ENCODE data around the gene TNS1.
A peak's percentile ranks its signal among the peaks of the same experiment; 100 is the strongest.

The TNS1 gene

DNA sequence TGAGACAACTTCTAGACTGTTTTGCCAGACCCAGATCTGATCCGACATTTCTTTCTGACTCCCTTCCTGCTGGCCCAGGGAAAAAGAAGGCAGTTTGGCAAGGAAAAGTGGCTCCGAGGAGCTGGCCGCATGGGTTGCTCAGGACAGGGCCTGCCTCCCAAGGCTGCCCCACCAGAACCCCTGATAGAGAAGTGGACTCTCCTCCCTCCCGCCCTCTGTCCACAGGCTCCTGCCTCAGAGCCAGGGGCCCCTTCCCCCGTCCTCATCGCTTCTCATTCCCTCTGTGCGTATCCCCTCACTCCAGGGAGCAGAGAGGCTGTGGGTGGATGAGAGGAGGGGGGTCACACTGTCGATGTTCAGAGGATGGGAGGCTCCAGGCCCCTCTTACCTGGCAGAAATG is 110.2 kb downstream of the TNS1 start:
- no peak for DNase-seq

DNA sequence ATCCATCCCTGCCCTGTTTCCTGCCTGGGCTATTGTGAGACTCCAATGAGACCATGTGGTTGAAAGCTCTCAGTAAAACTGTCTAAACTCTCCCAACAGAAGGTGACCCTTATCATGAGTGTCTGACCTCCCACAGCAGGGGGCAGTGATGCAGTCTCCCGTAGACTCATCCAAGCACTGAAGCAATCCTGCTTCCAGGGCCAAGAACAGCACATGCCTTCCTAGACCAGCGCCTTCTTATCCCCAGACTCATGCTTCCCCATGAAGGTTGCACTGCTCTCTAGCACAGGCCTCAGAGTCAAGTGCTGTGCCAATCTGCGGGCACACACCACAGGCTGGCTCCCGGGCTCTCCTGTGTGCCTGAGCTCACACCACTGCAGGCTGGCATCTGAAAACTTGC is 112.3 kb downstream of the TNS1 start:
- peak in 1 of 2 experiments; percentile 3 for DNase-seq

DNA sequence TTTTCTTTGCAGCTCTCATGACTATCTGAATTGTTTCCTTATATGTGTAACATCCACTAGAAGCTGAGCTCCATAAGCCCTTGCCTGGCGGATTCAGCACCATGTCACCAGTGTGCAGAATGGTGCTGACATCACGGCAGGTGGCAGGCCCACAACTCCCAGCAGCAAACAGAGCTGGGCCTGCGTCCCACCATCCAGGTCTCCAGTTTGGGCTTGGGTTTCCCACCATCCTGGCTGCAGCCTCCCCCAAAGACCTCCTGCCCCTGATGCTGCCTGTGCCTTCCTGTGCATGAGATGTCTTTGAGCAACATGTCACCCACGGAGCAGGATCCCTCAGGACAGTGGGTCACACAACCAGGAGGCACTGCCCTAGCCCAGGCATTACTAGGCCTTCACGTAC is 113.1 kb downstream of the TNS1 start:
- no peak for DNase-seq

DNA sequence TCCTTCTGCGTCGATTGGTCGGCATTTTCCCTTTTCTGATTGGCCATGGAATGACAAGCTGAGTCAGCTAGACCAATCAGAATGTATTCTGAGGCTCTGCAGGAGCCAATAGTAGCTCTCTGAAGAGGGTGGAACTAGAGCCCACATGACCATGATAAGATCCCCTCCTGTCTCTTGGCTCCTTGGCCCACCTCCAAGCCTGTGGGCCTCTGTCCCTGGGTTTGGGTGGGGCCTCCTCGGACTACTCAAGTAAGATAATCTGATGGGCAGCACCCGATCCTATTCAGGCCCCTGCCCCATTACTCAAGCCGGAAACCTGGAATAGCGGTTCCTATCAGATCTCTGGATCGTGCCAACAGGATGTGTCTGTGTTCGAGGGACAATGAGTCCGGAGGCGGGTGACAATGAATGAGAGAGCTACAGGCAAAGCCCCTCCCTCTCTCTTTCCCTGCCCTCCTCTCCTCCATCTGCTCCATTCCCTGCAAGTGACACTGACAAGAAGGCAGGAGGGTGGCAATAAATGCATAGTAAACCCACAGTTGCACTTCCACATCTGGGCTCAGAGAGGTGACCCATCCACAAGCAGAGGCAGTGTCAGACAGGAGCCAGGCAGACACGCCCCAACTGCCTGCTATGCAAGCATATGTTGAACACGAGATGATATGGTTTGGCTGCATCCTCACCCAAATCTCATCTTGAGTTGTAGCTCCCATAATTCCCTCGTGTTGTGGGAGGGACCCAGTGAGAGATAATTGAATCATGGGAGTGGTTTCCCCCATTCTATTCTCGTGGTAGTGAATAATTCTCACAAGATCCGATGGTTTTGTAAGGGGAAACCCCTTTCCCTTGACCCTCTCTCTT is 114.7 kb downstream of the TNS1 start:
- DNase-seq = no peak

DNA sequence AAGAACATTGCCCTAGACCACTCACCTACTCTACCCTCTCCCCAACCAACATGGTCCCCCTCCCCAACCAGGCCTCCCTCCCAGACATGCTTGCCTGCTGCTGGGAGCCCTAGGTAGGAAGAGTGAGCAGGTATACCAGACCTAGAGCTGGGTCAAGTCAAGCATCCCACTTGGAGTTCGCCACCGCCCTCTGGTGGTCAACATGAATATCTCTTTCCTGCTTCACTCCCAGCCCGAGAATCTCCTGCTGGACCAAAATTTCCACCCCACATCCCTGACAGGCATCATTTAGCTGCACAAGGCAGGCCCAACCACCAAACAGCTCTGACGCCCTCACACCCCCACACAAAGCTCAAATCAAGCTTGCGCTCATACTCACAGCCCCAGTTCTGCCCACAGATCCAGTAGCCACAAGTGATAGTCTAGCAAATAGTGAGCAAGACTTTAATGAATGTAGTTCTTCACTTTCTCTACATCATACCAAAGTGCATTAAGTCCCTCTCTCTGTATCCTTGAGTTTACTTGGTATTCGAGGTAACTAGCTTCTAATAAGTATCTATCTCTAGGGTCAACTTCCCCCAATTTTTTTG is 116.0 kb downstream of the TNS1 start:
- peak; percentile 59 to 63 for DNase-seq

DNA sequence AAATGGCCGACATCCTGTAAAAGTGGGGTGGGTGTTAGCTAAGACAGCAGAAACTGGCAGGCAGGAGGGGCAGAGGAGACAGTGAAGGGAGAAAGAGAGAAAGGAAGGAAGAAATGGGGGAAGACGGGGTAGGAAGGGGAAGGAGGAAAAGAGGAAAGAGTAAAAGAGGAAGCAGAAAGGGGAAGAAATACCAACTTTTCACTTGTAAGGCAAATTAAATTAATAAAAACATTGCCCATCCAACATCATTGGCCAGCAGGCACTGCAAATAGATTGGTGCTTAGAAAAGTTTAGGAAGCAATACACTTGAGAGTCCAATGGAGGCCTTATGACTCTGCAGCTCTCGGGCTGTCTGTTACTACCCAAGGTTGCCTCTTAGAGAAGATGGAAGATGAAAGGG is 116.7 kb downstream of the TNS1 start:
- DNase-seq = no peak

DNA sequence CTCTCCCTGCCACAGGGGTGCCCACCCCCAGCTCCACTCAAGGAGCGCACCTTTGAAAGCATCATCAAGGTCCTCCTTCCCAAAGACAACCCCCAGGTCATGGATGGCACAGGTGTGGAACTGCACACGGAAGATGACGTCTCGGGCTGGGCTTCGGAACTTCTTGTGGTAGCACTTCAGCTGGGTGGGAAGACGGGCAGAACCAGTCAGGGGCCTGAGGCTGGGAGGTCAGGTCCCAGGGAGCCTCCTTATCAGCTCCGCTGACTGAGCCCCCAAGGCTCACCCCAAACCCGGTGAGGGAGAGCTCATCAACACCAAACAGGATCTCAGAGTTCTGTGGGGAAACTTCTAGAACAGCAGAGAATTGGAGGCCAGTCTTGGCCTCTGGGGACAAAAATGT is 117.8 kb downstream of the TNS1 start:
- DNase-seq = no peak

DNA sequence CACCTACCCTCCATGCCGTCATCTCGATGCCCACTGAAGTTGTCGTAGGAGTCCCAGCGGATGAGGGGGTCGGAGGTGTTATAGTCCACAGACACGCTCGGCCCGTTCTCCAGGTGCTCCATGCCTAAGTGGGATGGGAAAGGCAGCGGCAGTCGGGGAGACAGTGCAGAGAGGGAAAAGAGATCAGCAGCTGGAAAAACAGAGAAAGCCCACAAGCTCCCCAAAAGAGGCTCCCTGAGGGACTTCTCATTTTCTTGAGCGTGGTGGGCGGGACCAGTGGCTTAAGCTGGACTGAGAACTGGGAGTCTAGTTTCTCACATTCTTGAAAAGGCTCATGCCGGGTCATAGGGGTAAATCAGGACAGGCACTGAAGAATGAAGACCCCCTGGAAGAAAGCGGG is 121.9 kb downstream of the TNS1 start:
- DNase-seq = no peak

DNA sequence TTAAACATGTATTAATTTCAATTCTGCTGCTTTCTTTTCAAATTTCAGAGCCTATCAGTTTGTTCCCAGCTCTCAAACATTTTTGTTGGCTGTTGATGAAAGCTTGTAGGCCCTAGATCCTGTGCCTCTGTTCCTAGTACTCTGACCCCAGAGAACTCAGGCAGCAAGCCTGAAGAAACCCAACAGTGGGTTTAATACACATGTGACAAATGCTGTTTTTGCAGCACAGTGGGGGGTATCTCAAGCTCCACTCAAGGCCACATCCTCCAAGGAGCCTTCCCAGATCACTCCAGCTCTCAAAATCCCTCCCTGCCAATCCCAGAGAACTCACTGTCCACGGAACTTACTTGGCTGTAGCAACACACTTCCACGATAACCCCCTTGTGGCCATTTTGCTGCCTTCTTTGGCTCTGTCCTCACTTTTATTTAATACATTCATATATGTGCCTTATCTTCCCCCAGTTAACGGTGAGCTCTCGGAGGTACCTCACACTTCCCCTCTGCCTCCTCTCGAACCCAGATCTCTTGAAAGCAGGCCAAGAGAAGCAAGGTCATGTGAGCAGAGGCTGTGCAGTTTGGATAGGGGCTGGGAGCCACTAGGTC is 122.4 kb downstream of the TNS1 start:
- DNase-seq = no peak

DNA sequence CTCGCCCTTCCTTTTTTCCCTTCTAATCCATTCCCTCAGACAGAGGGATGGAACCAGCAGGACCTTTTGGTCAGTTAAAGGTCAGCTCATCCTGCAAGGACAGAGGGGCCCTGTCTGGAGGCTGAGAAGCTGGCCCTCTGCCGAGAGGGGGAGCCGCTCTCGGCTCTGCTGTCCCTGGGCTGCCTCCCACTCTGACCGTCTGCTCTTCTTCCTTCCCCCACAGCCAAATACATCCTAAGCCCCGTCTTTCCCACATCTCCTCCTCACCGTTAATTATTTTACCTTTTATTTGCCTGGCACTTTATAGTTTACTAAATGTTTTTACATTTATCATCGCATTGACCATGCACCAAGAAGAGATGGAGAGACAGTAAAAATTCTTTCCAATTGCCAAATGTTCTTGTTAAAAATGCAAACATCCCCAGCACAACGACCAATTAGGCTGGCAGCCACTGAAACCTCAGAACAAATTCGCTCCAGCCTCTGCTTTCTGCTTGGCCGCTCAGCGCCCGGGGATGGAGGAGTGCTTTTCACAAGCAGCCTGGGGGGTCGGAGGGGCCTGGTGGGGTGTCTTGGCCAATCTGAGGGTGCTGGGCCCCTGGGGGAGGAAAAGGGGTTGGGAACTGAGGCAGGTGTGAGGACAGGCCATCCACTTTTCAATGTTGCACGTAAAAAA is 123.7 kb downstream of the TNS1 start:
- no peak for DNase-seq

DNA sequence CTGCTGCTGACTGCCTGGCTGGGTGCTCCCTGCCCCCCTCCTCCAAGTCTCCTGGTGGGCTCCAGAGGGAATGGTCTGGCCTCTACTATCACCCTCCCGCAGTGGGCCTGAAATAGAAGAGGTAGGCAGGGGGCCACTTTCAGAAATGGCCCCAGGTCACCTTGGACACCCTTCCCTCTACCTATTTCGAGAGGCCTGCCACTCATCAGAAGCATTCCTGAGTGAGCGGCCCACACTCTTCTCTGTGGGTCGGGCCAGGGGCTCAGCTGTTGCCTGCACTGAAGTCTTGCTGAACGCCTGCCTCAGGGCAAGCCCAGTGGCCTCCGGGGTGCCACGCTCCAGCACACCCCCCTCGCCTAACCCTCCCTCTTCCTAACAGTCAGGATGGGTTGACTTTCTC is 124.9 kb downstream of the TNS1 start:
- DNase-seq = no peak

DNA sequence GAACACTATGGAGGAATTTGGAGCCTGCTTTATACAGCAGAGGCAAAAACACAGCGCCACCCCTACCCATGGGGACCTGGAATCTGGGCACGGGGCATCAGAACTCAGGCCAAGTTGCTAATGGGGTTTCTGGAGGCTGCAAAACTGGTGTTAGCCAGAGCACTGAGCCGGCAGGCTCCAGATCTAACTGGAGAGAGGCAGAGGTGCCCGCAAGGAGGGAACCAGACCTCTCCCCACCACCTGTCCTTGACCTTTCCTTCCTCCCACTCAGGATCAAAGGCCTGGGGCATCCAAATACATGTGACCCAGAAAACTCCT is 126.6 kb downstream of the TNS1 start:
- DNase-seq = no peak

DNA sequence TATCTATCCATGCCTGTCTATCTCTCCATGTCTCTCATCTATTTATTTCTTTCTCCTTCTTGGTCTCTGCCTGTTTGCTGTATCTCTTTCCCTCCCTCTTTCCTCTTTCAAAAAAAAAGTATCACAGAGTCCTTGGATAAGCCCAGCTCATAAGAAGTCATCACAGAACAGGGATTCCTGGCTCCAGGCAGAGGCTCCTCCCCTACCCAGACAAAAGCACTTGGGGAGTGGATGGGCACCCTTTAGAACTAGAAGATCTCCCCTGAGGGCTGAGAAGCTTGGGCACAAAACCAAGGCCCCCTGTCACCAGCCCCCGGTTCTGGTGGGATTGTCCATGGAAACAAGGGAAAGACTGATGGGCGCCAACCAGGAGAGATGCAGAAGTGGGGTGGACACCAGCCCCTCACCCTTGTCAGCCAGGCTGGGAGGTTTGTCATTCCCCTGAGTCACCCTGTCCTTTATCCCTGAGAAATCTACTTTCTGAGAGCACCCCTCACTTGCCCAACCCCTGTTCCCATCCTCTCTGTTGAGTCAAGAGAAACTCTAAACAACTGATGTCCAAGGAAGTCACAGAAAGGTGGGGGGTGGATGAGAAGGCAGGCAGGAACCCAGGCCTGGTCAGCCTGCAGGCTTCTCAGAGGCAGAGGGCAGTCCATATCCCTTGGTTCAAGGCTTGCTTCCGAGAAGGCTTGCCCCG is 127.1 kb downstream of the TNS1 start:
- no peak for DNase-seq

DNA sequence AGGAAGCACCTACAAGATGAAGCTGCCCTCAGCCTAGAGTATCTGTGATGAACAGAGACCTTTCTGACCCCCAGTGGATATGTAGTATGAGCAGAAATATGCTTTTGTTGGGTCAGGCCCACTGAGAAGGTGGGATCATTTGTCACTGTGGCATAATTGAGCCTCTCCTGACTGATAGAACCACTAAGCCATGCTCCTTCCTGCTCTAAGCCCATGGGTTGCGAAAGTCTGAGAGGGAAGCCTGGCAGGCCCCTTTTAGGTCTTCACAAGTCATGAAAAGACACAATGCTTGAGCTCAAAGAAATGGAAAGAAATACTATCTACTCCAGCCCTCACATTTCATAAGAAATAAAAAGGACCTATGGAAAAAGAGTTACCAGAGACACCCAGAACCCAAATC is 127.7 kb downstream of the TNS1 start:
- no peak for DNase-seq

DNA sequence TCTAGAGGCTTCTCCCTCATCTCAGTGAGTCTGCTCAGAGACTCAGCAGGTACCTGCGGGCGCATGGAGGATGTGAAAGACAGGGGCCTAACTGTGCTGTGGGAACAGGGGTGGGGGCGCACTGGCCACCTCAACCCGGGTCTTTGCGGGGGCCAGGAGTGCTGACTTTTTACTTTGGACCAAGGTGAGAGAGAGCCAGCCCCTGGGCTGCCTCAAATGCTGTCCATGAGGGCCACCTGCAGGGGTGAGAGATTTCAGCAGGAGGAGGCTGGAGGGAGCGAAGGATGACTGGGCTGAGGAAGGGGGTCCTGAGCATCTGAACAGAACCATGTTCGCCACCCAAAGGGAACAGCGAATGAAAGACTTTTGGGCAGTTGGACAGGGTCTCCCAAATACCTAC is 129.4 kb downstream of the TNS1 start:
- no peak for DNase-seq

DNA sequence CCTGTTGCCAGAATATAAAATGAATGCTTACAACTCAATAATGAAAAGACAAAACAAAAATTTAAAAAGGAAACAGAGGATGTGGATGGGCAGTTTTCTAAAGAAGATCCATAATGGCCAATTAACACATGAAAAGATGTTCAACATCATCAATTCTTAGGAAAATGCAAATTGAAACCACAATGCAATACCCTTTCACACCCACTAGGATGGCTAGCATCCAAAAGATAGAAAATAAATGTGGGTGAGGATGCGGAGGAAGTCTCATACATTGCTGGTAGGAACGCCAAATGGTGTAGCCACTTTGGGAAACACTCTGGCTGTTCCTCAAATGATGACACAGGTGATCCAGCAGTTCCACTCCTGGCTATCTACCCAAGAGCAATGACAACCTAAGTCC is 130.5 kb downstream of the TNS1 start:
- DNase-seq = no peak

DNA sequence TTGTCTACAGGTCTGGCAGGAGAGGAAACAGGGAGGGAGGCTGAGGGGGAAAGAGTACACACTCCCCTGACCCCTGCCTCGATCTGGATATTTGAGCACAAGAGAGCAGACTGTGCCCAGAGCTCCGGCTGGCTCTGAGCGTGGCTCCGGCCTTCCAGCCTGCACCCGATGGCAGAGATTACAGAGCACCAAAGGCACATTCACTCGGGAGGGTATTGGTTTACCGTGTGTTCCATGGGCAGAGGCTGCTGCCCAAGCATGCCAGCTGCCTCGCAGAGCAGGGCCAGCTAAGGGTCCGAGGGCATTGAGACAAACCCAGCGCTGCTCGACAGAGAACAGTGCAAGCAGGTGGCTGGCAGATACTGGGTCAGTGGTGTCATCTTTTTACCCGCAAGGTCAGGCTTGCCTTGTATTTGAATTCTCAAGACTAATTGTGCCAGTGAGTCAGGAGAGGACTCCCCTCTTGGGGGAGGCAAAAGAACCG is 132.2 kb downstream of the TNS1 start:
- no peak for DNase-seq

DNA sequence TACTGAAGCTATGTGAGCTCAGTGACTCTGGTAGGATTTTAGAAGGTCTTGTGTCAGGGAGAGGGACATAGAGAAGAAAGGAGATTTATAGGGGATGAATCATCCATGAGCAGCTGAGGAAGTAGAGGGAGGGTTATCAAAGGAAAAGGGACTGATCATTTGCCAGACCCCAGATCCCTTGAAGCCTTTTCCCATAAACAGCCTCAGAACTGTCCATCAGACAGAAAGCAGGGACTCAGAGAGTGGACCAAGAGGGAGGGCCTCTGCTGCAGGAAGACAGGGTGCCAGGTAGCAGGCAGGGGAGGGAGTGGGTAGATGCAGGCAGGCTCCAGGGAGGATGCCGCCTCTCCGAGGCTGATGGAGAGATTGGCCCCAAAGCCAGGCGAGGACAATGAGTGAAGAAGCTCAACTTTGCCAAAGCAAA is 133.9 kb downstream of the TNS1 start:
- no peak for DNase-seq

DNA sequence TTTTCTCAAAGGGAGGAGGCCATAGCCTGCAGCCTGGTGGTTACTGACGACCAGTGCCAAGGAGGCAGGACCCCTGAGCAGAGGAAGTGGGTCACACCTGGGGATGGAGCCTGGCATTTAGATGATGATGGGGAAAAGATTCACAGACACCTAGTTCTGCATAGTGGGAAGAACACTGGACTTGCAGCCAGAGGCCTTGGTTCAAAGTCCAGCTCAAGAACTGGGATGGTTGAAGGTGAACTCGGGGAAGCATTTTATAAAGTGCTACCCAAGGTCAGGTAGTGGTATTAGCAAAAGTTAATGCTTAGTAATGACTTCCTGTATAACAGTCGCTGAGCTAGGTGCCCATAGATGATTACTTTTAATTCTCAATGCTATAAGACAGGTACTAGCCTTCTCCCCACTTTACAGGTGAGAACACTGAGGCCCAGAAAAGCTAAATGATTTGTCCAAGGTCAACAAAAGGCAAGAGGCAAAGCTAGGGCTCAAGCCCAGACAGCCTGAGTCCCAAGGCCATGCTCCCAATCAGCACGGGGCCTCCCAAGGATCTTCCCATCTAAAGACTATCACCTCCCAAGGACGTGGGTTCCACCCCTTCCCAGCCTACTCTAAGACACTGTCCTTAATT is 134.4 kb downstream of the TNS1 start:
- DNase-seq = no peak

DNA sequence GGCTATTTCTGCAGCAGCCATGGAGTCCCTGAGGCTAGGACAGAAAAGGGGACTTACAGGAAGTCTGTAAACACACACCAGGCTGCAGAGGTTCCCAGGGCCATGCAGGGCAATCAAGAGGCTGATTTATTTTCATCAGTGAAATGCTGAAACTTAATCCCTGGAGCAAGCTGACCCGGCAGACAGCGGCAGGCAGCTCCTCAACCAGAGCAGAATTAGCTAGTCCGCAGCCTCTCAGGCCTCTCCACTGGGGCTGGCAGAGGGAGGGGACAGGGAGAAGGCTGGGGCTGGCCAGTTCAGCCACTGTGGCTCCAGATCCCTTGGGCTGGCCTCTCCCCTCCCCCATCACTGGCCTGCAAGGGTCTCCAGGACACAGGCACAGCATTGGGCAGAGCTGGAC is 136.3 kb downstream of the TNS1 start:
- no peak for DNase-seq

DNA sequence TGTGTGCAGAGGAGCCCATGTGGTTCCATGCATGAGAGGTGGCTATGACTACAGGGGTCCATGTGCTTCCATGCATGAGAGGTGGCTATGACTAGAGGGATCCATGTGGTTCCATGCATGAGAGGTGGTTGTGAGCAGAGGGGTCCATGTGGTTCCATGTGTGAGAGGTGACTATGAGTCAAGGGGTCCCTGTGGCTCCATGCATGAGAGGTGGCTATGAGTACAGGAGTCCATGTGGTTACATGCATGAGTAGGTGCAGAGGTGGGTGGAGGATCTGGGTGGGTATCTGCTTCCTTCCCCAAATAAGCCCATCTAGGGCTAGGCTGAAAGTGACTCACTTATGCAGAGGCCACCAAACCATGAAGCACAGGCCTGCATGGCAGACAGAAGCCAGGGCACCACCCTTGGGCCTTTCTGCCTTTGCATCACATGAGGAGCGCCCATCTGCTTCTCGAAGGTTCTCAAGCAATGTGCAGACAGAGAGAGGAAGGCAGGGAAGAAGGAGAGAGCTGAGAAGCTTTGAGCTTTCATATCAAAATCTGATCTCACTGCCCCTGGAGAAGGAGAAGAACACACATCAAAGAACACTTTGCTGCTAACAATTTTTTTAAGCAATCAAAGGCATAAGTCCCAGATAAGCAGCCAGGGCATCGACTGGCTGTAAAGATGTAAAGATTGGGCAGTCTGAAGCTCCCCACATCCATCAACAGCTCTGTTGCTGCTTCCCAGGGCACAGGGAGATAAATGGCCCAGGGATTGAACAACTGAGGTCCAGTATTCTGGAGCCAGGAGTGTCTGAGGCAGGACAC is 137.6 kb downstream of the TNS1 start:
- no peak for DNase-seq

DNA sequence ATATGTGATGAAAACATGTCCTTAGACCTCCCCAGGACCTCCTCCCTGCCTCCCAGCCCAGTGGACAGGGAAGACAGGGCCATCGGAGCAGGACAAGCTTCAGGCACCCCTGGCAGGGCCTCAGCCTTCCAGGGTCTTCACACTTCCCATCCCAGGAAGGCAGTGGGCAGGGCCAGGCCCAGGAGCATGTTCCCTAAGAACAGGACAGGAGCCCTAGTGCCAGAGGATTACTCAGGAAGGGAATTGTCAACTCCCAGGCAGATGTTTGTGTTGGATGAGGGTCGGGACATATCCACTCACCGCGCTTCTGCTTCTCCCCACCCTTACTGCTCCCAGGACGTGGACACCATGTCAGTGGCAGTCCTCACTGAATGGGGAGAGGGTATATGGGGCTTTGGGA is 138.9 kb downstream of the TNS1 start:
- DNase-seq = no peak

Measured in AML-193 (cell line).